OCI-LY3 (cell line): Measurements from ENCODE around the gene FRMD4B.

ENCODE experiments used
- CTCF ChIP-seq: fragments of 200-600, 300-600 bp; sonication (generic); IDR thresholded peaks from 2 replicates; pipeline ENCODE4 v1.5.1; 2014; ENCODE audit warnings: antibody characterized with exemption, low read length, low read depth
- EZH2phosphoT487 ChIP-seq: fragments of 200-600 bp; shearing (Covaris generic); IDR thresholded peaks from 2 replicates; pipeline ENCODE4 v1.6.1; 2018; ENCODE audit warnings: antibody characterized with exemption, mixed run types, low read depth

- TF ChIP-seq CTCF (no peak), EZH2phosphoT487 (no peak)
Measured at GRCh38 chr3:69246612-69247011, 139.3 kb downstream of the FRMD4B start.
